Stimulated activated CD8-positive, alpha-beta memory T cell treated with anti-CD3 and anti-CD28 coated beads, Interleukin-7, amount 100 ng/mL, for 4 hours (primary cell): ENCODE results near the gene ACSM3.
"Not testable (repeated sequence)": the region's sequence is repeated elsewhere in the genome, so short reads cannot be mapped to it uniquely, and the experiment has no call there.

Experiments
- DNase-seq, 2 donors: peaks; one replicate each; pipeline ENCODE4 v3.0.0-alpha.2; 2020; ENCODE audit warnings: low read depth in 2 of 2

The ACSM3 gene

DNA sequence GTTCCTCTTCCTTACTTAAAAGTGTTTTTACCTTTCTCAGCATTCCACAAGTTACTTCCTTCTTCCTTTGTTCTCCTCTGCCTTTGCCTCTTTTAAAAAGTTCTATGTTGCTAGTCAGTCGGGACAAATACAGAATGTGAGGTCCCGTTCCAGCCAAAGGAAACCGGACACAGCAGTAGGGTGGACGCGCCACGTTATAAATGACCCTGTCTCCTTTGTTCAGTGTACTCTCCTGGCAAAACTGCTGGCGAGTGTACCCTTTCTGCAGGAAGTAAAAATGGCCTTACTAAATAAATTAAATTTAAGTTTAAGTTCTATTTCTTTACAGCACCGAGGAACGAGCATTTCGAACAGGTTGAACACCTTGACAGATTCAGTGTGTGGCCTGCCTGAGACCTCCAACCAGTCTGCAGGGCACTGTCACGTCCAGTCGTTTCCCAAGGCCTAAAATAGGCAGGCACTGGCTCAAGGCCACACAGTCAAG is 41.9 kb downstream of the ACSM3 start:
- not testable (repeated sequence) for DNase-seq

DNA sequence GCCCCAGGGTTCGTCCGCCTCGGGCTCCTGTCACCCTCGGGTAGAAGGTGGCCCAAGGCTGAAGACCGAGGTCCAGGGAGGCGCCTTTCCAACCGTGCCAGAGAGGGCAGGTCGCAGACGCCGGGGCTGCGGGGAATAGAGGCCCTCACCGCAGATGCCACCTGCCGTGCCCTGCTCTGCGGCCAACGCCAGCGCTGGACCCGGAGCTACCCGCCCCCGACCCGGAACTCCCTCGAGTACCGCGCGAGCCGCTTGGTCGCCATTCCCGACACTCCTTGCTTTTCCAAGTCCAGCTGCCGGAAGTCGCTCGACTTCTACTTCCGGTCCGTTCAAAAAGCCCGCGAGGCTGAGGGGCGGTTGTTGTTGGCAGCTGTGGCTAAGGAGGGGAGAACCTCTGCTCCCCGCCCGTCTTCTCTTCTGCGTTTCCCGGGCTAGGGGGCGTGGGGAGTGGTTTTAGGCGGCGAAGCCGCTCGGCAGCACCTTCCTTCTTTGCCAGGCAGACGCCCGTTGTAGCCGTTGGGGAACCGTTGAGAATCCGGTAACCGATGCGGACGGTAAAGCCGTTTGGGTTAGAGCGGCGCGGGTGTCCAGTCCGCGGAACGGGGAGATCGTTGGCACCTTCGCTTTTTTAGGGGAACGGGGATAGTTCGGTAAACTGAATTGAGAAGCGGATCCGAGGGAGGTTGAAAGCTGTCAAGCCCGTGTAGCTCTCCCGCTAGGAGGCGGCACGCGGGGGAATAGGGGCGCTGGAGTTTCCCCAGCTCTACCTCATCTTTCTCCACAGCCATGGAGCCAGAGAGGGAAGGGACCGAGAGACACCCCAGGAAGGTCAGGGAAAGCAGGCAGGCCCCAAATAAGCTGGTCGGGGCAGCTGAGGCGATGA is 42.6 kb downstream of the ACSM3 start, which contains the start of the genes ERI2 and REXO5:
ERI2 (minus strand) TSS at position 305 of the 883 bp plus-strand sequence; CDS start at position 263, 42 bp downstream.
REXO5 (plus strand) TSS at position 360 of the 883 bp plus-strand sequence; CDS start at position 787, 427 bp downstream.
- peak; percentile 58 to 62 for DNase-seq

DNA sequence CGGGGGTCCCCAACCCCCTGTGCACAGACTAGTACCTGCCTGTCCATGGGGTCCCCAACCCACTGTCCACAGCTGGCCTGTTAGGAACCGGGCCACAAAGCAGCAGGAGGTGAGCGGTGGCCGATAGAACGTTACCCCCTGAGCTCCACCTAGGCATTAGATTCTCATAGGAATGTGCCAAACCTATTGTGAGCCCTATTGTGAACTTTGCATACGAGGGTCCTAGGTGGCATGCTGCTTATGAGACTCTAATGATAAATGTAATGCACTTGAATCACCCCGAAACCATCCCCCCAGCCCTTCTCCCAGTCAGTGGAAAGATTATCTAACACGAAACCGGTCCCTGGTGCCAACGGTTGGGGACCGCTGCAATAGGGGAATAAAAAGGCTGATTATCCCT is 44.0 kb downstream of the ACSM3 start:
- no peak for DNase-seq

DNA sequence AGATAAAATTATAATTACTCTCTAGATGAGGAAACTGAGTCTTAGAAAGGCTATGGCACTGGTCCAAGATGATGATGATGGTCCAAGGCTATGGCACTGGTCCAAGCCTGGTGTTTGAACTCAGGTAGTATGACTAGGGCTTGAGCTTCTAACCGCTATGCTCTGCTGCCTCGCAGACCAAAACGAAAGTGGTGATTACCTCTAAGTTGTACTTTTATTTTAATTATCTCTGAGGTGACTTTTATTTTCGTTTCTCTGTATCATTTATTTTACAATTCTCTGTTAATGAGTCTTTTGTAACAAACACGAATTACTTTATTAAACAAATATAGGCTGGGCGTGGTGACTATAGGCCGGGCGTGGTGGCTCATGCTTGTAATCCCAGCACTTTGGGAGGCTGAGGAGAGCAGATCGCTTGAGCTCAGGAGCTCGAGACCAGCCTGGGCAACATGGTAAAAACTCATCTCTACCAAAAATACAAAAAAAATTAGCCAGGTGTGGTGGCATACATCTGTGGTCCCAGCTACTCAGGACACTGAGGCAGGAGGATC is 48.1 kb downstream of the ACSM3 start:
- no peak for DNase-seq

DNA sequence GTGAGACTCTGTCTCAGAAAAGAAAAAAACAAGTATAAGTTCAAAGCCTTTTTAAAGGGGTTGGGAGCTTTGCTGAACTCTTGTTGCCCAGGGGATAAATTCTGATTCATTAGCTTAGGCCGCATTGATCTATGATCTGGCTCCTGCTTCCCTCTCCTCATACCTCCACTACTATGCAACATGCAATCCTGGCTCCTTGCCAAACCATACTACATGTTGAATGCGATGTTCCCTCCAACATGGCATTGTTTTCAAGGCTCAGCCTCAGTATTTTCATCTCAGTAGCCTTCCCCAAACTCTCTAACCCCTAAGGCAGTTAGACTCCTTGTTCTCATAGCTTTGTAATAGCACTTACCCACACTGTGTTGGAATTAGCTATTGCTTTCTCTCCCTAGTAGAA is 48.7 kb downstream of the ACSM3 start:
- DNase-seq, result no peak

DNA sequence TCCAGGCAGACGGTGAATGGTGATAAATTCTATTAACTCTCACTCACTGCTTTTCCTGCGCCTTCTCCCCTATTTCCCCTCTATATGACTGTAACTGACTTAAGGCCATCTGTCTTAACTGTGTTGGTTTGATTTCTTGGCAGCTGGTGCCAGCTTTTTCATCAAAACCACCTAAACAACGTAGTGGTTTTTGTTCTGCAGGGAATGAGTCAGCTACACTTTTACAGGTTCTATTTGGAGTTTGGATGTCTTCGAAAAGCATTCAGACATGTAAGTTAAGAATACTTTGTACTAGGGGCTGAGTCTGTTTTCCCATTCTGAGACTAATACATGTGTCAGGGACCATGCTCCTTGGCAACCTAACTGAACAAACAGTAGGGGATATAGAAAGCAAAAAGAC is 51.0 kb downstream of the ACSM3 start:
- DNase-seq, result no peak

DNA sequence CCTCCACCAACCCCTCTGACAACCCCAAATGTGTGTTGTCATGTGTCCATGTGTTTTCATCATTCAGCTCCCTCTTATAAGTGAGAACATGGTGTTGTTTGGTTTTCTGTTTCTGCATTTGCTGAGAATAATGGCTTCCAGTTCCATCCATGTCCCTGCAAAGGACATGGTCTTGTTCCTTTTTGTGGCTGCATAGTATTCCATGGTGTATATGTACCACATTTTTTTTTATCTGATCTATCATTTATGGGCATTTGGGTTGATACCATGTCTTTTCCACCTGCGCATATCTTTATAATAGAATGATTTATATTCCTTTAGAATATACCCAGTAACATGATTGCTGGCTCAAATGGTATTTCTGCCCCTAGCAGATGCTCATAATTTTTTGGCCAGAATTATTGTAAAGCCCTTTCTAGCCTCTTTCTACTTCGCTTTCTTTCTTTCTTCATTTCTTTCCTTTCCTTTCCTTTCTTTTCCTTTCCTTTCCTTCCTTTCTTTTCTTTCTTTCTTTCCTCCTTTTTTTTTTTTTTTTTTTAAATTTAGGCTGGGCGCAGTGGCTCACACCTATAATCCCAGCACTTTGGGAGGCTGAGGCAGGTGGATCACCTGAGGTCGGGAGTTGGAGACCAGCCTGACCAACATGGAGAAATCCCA is 55.2 kb downstream of the ACSM3 start:
- no peak for DNase-seq

DNA sequence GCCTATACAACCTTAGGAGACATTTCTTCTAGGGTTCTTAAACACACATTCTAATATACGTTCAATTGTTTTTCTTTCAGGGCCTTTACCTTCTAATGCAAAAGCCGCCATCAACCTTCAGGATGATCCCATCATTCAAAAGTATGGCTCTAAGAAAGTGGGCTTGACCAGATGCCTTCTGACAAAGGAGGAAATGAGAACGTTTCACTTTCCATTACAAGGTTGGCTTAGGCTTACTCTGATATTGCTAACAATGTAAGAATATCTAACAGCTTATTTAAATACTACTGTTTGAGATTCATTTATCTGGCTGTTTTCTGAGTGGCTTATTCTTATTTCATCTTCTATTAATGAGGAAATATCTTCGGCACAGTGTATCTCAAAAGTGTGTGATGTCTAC is 57.9 kb downstream of the ACSM3 start:
- DNase-seq, result no peak

DNA sequence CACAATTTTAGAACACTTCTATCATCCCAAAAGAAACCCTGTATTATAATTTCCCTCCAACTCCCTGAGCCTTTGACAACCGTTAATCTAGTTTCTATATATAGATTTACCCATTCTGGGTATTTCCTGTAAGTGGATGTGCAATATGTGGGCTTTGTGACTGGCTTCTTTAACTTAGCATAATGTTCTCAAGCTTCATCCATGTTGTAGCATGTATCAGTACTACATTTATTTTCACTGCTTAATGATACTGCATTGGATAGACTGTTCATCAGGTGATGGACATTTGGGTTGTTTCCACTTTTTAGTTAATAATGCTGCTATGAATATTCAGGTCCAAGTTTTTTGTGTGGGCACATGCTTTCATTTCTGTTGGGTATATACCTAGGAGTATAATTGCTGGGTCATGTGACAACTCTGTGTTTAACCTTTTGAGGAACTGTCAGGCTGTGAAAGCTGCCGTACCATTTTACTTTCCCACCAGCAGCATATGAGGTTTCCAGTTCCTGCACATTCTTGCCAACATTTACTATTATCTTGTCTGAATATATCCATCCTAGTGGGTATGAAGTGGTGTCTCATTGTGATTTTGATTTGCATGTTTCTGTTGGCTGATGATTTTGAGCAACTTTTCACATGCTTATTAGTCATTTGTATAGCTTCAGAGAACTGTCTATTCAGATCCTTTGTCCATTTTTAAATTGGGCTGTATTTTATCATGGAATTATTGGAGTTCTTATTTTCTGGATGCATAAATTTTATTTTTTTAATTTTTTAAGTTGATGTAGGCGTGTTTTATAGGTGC is 58.9 kb downstream of the ACSM3 start:
- no peak for DNase-seq

DNA sequence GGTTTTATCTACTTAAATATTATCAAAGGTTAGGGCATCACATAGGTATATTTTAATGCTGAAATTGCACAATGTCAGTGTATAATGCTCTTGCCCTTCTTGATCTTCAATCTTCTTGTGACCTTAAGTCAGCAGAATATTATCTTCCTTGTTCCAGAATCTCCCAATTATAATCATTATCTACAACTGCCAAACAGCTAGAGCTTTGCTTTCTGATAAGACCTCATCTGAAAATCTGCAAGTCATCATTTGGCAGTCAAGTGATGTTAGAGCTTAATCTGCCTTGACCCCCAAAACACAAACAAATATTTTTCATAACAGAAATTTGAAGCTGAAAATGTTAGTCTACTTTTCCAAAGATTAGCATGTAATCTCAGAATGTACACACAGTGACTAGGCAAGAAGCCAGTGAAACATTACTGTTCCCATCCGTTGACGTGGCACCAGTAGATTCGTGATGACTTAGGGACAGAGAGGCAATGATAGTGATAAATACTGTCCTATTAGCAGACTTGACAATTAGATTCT is 62.3 kb downstream of the ACSM3 start:
- no peak for DNase-seq

DNA sequence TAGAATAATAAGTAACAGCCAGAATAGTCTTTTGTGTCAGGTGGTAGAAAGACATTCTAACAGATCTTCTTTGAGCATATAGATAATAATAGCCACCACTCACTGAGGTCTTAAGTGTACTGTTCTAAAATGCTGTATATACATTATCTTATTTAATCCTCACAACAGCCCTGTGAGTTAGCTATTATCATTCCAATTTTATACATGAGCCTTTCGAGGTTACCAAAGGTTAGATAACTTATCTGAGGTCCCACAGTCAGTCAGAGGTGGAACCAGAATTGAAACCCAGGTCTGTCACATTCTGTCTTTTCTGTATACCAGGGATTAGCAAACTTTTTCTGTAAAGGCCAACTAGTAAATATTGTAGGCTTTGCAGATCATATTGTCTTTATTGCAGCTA is 65.7 kb downstream of the ACSM3 start:
- no peak for DNase-seq

DNA sequence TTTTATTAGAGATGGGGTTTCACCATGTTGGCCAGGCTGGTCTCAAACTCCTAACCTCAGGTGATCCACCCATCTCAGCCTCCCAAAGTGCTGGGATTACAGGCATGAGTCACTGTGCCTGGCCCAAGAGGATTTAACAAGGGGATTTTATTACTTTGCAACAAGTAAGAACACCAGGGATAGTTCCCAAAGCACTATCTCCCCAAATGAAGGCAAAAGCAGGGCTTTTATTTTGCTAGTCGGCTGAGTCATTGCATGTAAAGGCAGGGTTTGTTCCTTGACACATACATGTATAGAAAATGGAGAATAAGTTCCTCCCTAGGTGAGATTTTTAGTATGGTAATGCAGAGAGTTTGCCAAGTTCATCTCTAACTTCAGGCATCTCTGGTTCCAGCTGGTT is 66.6 kb downstream of the ACSM3 start:
- DNase-seq, result no peak

DNA sequence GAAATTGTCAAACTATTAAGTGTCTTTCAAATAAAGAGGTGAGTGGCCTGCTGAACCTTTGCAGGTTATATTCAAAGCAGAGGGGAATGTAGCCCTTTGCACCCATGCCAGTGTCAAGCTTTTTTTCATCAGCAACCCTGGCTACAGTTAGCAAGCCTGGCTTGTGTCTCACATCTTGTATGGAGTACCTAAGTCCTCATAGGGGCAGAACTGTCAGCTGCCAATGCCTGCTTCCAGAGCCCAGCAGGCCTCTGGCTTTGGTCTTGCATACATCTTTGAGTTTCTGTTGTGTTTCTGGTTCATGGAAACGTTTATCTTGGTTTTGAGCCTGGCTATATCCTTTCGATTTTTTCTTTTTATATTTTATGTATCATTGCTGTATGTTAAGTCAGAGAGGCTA is 69.3 kb downstream of the ACSM3 start:
- DNase-seq, result no peak

DNA sequence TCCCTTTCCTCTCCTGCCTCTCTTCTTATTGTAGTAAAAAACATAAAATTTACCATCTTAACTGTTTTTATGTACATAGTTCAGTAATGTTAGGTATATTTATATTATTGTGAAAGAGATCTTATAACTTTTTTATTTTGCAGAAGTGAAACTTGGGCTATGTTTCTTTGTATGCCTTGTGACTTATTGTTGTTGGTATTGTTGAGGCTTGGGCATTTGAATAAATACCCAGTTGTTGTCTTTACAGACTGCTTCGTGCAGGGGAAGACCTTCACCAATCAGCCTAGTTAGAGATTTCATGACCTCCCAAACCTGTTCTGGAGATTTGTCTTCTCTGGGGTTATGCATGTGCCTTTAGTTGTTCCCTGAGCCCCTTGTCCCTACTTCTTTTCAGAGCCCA is 74.4 kb downstream of the ACSM3 start:
- no peak for DNase-seq

DNA sequence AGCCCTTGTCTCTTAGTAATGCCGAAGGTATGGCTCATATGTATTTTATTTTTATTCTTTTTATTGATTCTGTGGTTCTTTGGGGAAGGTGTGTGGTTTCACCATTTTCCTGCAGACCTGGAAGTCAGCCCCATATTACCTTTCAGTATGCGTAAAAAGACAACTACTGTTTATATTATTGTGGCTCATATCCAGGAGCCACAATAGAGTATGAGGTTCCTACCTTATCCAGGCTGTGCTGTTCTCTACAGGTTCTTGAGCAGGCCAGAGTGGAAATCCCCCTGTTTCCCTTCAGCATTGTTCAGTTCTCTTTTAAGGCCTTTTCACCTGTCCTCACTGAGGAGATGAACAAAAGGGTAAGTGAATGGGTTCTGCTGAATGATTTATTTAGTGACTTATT is 75.7 kb downstream of the ACSM3 start:
- no peak for DNase-seq

DNA sequence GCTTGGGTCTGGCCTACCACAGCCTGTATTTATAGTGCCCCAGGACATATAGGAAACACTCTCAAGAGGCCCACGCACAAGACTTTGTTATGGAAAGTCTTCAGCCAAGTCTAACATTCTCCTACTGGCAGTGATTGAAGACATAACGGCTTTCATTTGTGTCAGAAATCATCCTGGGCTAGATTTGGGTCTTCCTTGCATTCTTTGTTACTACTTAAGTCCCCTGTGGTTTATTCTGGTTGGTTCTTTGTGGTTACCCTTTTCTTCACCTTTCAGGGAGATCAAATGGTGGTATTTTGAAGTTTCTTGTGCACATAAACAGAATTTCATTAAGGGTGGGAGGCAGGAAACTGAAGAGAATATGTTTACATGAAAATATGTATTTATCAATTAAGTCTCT is 80.2 kb downstream of the ACSM3 start:
- DNase-seq, result no peak

DNA sequence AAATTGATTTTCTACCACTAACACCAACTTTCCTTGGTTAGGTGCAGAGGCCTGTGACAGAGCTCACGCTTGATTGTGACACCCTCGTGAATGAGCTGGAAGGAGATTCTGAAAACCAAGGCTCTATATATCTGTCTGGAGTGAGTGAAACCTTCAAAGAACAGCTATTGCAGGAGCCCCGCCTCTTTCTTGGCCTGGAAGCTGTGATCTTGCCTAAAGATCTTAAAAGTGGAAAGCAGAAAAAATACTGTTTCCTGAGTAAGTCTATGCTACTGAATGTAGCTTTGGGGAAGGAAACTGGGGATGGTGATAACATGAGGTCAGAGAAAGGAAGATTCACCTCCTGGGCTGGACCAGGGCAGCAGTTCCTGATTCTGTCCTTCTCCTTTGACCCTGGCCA is 80.8 kb downstream of the ACSM3 start:
- no peak for DNase-seq

DNA sequence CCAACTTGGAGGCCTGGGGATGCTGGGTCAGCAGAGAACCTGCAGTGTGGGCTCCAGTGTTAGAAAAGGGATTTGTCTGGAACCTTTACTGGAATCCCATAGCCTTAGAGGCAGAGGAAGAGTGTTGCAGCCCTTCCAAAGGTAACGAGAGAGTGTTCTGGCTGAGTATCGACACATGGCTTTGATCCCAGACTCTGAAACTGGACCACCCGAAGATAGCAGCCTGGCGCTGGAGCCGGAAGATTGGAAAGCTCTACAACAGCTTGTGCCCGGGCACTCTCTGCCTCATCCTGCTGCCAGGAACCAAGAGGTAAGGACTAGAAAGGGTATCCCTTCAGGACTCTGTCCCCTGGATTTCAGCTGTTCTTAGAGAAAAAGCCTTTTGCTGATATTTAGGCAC is 82.2 kb downstream of the ACSM3 start:
- DNase-seq, result no peak

DNA sequence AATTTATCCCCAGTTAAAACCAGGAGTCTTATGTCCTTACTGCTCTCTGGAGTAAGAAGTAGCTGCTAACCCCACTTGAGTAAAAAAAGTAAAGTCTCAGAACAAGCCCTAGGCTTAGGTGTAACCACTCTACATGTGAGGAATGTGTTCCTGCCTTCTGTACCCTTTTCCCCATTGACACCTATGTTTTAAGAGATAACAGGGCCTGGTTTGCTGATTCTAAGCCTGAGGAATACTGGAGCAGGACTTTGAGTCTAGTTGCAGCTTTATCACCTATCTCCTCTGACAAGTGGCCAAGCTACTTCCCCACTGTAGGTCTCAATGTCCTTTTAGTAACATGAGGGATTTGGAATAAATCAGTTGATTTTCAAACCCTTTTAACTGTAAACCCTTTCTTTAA is 82.7 kb downstream of the ACSM3 start:
- DNase-seq, result no peak
